Neural cell (in vitro differentiated cells): ENCODE data around the gene EPPIN.

Experiments used
- CTCF ChIP-seq: fragments of 450-650 bp; IDR thresholded peaks from 2 replicates; pipeline ENCODE4 v1.5.1; 2014; ENCODE audit warnings: antibody characterized with exemption, mild to moderate bottlenecking, moderate library complexity; ENCODE audit not compliant: poor library complexity, severe bottlenecking
- EP300 ChIP-seq: fragments of 450-650 bp; conservative IDR thresholded peaks from 2 replicates; pipeline ENCODE4 v1.6.1; 2014; ENCODE audit warnings: antibody characterized with exemption, mild to moderate bottlenecking, moderate library complexity; ENCODE audit not compliant: poor library complexity, severe bottlenecking
- EZH2 ChIP-seq: fragments of 200-600, 300-800 bp; shearing (Covaris generic), sonication (generic); IDR thresholded peaks from 2 replicates; pipeline ENCODE4 v1.6.1; 2014; ENCODE audit warnings: antibody characterized with exemption, low read length, borderline replicate concordance, mild to moderate bottlenecking; ENCODE audit not compliant: insufficient read depth, poor library complexity, severe bottlenecking
- MXI1 ChIP-seq: fragments of 450-650 bp; conservative IDR thresholded peaks from 2 replicates; pipeline ENCODE4 v1.6.1; 2014; ENCODE audit warnings: antibody characterized with exemption, mild to moderate bottlenecking; ENCODE audit not compliant: poor library complexity, severe bottlenecking
- RAD21 ChIP-seq: fragments of 450-650 bp; conservative IDR thresholded peaks from 2 replicates; pipeline ENCODE4 v1.6.1; 2014; ENCODE audit warnings: antibody characterized with exemption, mild to moderate bottlenecking, moderate library complexity
- SMC3 ChIP-seq: fragments of 450-650 bp; conservative IDR thresholded peaks from 2 replicates; pipeline ENCODE4 v1.6.1; 2014; ENCODE audit warnings: antibody characterized with exemption, mild to moderate bottlenecking, moderate library complexity; ENCODE audit not compliant: poor library complexity
- TAF1 ChIP-seq: IDR thresholded peaks from 2 replicates; pipeline ENCODE4 v1.6.1; 2012; ENCODE audit warnings: low read depth

- TF ChIP-seq CTCF = no peak
- TF ChIP-seq TAF1 = no peak
- no peak for TF ChIP-seq SMC3
- TF ChIP-seq RAD21 = no peak
- no peak for TF ChIP-seq EP300
- TF ChIP-seq MXI1 = no peak
- TF ChIP-seq EZH2 = no peak
Observed at GRCh38 chr20:45564760-45565276, 17.6 kb upstream of the EPPIN start.
